ENCODE data around the gene RAB11FIP4.

RAB11FIP4 gene

DNA sequence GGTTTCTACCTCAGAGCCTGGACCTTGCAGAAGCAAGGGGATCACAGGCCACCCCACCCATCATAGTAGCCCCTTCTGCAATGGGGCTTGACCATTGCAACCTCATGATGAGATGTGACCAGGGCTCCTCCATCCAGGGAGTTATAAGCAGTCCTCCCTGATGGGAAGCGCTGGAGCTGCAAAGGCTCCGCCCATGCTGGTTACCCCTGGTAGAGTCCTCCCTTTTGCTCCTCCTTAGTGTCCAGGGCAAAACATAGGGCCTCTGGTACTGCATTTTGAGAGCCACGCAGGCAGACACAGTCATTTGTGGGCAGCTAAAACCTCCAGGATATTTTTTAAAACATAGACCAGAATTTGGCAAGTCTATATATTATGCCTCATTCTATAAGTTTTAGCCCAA is 161.1 kb downstream of the RAB11FIP4 start:
- no peak for DNase-seq

DNA sequence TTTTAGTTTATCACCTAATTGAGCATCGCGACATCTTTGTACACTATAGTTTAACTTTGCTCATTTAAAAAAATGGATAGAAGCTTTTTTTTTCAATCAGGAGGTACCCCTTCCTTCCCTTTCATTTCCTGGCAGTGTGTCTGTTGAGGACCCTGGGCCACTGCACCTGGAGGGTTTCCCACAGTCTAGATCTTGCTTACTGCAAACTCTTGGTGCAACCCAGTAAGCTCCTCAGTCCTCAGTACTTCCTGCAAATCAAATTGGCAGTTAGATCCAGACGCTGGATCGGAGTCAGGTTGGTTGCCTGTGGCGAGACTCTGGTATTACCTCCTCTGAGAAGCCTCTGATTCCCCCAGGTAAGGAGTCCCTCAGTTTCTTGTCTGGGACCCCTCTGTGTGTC is 162.0 kb downstream of the RAB11FIP4 start:
- DNase-seq, result no peak

DNA sequence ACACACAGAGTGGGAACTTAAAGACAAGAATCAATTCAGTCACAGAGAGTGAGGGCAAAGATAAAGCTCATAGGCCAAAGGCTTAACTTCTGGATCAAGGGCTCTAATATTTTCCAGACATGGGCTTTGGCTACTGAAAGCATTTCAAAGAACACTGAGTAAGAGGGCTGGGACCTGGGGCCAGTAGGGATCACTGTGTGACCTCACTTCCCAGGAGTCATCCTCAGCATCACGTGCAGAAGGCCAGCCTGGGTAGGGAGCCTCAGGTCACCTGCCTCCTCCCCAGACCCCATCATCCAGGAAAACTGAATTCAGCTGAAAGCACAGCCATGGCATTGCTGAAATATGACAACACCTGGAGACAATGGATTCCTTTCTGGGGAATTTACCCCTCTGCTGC is 163.5 kb downstream of the RAB11FIP4 start:
- DNase-seq, result no peak

DNA sequence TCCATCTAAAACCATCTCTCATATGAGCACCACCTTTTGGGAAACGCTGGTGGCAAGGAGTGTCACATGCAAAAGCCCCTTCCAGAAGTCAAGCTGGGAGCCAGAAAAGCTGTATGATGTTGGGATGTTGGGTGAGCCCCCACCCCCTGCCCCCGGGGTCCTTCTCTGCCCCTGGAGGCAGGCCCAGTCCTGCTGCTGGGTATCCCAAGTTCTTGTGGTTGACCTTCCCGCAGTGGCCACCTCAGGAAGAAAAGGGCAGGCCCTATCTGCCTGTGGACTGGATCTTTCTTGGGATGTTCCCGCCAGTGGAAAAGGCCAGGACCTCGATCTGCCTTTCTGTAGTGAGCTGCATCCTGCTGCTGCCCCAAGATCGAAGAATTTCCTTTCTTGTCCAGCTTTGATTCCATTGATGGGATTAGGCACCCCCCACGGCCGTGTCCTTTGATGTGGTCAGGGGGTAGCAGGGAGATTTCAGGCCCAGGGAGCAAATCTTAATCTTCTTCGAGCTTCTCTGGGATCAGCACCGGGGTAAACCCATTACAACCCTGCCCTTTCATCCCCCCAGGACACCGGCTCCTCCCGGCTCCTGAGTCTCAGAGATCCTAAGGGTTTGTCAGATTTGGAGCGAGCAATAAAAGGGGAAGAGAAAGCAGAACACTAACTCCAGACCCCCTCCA is 165.6 kb downstream of the RAB11FIP4 start:
- DNase-seq, result no peak

DNA sequence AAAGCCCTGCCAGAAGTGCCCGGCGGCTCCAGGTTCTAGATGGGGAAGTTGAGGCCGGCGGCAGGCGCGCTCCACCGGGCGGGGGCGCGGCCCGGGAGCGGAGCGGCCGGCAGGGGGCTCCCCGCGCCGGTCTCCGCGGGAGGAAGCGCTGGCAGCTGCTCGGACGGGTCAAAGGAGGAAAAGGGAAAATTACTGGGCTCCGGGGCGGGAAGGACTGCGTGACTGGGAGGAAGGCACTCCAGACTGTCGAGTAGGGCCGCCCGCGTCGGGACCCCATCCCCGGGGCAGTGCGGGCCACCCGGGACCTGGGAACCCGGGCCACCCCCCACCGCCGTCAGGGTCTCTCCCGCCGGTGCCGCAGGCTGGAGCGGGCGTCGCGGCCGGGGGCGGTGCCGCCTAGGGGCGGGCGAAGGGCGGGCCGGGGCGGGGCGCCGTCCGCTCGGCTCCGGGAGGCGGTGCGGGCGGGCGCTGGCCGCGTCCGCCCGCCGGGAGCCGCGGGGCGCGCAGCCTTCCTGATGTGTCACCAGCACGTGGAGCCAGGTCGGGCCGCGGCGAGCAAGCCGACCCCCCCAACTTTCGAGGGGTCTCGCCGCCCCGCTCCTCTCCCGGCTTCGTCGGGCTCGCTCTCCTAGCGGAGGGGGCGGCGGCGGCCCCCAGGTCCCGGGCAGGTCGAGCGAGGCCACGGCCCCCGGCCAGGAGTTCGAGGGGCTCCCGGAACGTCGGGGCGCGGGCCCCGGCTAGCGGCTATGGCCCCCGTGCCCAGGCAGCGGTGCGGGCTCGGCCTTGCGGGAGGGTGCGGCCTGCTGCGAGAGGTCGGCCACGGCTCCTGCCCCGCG is 167.5 kb downstream of the RAB11FIP4 start:
- peak; percentile 50 for DNase-seq

DNA sequence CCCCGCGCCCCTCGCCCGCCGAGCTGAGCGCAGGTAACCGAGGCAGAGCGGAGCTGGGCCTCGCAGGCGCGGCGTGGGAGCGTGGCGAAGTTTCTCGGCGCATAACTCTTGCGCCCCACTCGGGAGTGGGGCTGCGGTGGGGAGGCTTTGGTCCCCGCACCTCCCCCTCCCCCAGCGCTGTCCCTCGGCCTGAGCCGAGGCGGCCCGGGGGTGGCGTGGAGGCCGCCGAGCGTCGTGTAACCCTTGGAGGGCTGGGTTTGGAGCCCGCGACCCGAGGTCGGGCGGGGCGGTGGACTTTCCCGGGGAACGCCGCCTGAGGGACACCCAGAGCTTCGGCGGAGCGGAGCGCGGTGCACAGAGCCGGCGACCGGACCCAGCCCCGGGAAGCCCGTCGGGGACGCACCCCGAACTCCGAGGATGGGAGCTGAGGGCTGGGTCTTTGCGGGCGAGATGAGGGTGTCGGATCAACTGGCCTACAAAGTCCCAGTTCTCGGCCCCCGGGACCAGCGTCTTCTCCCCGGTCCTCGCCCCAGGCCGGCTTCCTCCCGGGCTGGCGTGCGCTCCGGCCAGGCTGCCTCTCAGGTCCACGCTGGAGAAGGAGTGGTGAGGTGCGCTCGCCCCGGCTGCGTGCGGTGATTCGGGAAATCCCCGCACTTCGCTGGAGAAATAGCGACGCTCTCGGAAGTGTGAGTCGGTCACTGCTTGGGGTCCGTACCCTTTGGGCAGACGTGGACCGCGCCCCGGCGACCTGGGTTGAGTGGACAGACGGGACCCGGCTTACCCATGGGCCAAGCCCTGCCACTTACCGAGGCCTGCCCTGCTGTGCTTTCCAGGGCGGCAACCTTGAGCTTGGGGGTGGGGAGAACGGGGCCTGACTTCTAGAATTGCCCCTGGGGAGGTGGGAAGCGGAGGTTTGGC is 168.4 kb downstream of the RAB11FIP4 start:
- no peak for DNase-seq

DNA sequence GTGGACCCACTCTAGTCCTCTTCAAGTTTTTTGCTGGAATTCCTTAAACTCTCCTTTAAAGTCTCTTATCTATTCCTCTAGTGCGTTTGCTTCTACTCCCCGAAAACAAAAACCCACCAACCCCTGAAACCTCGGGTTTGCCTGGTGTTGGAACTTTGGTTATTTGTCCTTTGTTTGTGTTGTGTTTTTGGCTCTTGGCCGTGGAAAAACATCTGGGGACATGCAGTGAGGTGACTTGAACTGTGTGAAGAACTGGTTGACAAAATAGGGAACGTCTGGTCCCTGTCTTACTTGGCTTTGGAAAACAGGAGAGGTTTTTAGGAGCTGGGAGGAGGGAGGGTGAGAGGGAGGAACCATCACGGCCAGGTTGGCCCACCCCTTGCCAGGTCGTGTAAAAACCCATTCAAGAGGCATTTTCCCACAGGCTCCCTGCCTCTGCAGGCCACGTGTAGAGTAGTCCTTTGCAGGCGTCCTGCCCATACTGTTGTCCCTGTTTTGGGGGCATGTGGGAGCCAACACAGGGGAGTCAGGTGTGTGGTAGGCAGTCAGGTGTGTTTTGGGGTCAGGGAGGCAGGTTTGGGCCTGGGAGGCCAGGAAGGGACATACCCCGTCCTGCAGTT is 169.3 kb downstream of the RAB11FIP4 start:
- no peak for DNase-seq

DNA sequence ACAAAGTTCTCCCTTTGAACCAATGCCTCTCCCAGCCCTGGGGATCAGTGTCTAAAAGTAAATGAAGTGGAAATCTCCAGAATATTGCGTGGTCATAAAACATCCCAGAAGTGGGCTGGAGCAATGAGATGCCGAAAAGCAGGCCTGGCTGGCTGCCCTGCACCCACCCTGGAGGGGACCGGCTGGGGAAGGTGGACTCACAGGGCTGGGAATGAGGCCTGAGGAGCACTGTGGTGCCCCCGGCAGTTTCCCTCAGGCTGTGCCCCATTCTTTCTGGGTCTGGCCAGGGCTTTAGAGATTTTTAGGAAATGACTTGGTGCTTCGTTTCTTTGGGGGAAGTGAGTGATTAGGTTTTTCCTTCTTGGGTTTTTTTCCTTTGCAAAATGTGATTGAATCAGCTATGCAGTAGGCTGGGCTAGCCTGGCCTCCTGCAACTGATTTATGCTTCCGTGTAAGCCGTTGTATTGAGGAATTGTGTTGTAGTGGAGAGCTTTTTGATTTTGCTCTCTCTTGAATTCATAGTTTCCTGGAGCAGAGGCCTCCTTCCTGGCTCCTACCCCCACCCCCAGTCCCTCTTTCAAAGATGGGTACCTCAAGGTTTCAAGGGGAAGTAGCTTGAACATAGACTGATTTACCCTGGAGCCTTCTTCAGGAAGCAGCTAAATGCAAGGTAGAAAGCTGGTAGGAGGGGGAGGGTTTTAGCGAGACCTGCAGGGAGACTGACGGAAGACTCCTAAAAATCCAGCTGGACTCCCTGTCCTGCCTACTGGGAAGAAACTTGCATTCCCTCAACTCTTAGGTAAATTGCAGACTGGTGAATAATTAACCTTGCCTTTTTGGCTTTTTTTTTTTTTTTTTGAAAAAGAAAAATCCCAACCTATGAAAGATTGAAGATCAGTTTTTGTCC is 170.2 kb downstream of the RAB11FIP4 start:
- no peak for DNase-seq

DNA sequence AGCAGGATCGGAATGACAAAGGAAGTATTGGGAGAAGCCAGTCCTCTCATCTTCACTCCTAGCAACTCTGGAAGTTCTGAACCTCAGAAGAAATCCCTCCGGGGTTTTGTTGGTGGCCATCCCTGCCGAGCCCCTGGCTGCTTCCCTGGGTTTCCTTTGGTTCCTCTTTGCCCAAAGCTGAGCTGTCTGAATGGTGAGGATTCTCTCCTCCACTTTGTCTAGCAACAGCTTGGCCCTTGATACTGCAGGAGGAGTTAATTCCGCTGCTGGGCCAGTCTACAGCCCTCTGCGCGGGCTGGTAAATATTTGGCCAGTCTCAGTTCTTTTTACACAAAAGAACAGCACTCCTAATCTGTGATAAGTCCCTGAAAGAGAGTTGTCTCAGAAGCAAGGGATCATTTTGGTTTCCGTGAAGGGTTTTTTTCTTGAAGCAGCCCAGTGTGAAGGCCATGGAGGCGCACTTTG is 170.9 kb downstream of the RAB11FIP4 start:
- DNase-seq, result no peak

DNA sequence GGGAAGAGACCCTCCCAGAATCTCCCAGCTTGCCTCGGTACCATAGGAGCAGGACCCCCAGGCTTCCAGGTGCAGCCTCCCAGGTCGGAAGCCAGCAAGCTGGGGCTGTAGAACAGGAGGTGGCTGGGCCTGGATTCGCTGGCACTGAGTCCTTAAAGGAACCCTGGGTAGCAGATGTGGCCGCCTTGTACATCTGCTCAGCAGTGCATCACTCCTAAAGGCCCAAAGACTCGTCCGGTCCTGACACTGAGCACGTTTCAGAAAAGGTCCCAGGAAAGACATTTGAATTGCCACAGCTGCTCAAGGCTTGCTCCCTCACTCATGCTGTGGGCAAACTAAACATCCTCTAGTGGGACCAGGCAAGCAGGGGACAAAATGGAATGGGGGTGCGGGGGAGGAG is 172.8 kb downstream of the RAB11FIP4 start:
- DNase-seq, result no peak

DNA sequence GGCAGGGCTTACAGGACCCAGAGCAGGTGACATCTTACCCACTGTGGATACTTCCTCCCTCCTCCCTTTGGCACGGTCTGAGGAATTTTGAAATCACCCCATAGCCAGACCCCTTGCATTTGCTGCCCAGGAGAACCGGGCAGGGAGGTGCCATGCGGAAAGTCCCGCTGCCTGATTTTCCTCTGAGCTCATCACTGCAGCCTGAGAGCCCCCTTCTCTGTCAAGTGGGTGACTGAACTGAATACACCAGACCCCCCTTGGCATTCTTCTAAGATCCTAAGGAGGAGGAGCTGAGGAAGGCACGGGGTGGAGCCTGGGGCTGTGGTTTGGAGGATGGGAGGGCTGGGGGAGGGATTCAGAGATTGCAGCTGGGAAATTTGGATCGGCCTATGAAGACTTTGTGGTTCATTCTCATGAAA is 173.4 kb downstream of the RAB11FIP4 start:
- no peak for DNase-seq

DNA sequence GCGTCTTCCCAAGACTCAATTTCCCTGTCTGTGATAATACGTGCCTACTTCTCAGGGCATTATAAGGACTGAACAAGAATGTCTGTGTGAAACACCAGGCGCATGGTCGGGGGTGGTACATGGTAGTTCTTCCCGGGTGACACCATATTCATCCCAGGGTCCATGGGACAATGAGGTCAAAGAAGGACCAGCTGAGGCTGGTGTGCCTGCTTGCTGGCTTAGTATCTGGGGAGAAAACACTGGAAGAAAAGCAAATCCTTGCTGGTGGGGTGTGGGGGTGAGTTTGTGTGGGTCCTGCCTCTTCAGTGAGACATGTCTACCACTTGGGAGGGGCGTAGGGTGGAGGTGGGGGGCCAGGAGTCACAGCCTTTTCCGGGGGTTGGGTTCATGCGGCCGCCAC is 174.2 kb downstream of the RAB11FIP4 start:
- DNase-seq, result no peak

DNA sequence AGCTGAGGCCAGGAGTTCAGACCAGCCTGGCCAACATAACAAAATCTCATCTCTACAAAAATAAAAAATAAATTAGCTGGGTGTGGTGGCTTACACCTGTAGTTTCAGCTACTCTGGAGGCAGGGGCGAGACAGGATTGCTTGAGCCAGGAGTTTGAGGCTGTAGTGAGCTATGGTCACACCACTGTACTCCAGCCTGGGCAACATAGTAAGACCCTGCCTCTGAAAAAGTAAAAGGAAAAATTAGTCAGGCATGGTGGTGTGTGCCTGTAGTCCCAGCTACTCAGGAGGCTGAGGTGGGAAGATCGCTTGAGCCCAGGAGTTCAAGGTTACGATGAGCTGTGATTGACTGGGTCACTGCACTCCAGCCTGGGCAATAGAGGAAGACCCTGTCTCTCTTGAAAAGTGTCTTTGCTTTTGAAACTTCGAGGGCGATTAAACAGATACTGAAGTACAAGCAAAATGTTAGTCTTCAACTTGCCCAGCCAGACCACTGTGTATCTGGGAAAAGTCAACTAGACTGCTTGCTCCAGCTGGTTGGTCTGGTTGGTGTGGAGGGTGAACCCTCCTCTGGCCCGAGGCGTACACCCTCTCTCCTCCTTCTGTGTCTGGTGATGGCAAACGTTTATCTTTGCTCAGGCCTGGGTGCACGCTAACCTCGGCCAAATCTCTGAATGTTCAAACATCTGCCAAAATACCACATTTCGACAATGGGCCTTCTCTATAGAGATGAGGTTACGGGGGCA is 174.9 kb downstream of the RAB11FIP4 start:
- no peak for DNase-seq

DNA sequence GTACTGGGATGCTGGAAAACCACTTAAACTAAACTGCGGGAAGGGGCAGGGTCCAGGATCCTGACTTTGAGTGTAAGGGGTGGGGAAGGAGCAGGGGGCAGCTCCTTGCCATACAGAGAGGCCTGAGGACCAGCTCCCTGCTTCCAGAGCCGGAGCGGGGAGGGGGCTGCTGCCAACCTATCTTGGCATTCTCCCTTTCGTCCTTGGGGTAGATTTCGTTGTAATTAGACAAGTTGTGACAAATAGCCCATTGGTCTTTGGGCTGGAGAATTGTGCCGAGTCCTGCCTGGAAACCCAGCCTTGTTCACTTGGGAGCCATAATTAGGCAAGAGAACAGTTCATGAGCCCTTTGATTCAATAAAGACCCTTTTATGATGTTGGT is 175.5 kb downstream of the RAB11FIP4 start:
- no peak for DNase-seq

DNA sequence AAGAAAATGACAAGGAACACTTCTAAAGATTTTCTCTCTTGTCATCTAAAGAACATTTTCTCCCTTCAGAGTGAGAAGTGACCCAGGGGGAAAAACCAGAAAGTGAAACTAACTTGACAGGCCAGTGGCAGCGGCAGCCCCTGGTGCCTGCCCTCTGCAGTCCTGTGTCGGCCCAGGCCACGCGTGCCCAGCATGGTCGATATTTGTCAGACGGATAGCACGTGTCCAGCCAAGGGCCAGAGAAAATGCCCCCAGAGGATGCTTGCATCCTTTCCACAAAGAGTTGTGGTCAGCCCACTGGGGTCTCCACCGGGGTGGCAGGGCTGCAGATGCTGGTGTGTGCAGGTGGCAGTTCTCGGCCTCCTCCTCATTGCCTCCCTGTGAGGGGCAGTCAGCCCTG is 176.6 kb downstream of the RAB11FIP4 start:
- DNase-seq, result no peak

DNA sequence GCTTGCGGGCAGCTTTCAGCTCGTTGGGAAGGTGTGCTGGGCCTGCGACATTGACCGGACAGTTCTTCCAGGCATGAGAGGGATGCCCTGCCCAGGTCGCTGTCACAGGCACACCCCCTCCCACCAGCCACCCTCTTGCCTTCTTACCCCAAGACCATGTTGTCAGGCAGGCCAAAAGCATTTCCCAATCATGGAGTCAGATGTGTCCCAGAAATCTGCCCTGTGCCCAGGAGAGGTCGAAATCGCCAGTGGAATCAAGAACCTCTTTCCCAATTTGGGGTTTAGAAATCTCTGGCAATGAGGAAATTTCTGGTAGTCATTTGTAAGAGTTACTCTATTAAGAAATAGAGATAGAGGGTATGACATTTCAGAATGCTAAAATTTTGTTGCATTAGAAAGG is 177.1 kb downstream of the RAB11FIP4 start:
- DNase-seq, result no peak

DNA sequence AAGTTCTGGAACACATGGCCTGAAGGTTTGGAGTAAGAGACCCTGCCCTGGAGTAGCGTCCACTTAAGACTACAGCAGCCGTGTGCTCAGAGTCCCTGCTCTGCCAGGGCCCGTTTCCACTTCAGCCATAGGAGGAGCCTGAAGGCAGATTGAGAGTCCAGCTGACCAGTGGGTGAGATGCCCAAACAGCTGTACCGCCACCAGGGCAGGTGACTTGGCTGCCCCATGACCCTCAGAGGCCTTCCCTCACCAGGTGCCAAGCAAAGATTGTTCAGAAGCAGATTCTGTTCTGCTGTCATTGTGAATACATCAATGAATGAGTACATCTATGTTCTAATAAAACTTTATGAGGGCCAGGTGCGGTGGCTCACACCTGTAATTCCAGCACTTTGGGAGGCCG is 178.8 kb downstream of the RAB11FIP4 start:
- no peak for DNase-seq

DNA sequence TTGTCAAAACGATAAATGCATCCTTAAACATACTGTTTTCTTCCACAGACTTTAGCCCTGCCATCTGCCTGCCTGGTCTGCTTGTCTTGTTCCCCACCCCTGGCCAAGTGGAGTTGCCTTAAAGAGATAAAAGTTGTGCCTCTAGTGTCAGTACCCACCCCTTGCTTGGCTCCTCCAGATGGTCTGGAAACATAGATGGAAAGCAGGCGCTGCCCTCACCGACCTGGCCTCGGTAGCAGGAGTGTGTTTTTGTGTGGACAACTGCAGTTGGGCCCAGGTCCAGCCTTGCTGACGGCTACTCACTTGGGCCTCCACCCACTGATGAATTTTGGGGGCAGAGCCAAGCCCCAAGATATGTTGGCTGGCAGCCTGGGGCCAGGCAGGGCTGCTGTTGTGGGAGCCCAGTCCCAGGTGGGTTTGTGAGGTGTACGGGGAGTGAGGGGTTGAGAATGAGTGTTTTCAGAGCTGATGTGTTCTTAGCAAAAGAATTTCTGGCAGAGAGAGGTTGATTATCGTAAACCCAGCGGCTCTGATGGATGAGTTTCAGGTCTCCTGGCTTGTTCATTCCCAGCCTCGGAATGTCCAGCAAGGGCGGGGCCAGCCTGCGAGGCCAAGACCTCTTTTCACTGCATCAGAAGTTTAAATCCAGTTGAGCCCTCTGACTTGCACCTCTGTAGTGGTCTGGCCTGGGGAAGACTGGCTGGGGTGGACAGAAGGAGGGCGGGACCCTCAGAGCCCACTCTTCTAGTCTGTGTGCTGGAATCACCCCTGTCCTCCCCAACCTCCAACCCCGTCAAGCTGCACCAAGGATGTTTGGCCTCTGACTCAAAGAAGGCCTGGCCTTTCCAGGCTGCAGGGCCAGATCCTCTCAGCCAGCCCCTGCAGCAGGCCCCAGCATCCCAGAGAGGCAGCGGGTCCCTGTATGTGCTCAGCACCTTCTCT is 179.7 kb downstream of the RAB11FIP4 start:
- no peak for DNase-seq

DNA sequence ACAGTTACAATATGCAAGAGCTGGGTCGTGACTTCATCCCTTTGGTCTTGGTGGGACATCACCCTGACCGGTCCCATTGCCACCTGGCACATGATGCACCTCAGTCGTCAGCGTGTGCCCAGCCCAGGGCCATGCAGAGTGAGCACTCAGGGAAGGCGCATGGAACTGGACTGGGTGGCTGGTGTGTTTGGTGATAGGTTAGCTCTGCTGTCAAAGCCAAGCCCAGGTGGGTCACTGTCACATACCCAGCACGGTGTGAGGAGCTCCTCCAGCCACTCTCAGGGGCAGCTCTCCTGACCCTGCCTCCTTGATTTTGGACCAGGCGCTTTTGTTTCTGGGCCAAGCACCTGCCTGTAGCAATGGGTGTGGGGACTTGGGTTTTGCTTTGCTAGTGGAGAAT is 180.9 kb downstream of the RAB11FIP4 start:
- no peak for DNase-seq

DNA sequence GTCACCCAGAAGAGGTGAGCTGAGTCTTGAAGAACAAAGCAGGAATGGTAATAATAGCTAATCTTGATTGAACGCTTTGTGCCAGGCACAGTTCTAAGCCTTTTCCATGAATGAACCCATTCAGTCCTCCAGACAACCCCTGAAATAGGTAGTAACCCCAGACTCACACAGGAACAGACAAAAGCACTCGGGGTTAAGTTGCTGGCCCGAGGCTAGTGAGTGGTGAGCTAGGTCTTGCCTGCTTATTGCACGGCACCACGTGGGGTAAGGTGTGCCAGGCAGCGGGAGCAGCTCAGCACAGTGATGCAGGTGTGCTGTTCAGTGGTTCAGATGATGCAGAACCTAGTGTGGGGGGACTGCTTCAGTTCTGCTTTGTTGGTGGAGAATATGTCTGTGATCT is 181.6 kb downstream of the RAB11FIP4 start:
- DNase-seq, result no peak

All from T-helper 9 cell (primary cell).